ENCODE measurements around the gene ZNF423.

ZNF423 gene

DNA sequence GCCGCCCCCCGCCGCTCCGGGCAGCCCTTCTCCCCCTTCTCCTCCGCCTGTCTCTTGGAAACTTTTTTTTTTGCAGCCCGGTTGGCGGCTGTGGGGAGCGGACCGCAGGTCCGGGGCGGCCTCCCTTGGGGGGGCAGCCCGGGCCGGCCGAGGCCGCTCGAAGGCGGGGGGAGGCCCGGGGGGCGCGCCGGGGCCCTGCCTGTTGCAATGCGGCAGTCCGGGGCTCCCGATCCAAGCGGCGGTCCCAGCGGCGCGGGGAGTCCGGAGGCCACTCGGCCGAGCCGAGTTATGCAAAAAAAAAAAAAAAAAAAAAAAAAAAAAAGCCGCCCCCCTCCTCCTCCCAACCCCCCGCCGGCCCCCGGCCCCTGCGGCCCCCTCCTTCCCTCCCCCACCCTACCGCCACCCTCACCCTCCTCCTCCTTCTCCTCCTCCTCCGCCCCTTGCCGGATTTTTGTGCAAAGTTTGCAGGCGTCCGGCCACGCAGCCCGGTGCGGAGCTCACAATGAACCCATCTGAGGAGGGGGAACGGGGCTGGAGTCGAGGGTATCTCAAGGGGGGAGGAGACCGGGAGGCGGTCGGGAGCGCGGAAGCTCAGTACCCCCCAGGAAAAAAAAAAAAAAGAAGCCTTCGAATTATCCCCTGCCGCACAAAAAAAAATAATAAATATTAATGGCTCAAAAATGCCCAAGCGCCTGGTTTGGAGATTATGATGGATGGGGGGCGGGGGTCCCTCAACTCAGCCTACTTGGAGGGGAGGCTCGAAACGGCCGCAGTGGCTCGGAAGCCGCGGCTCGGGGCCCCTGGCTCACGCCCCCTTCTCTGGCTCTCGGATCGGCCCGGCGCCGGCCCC, at the start of gene ZNF423:
Gene ZNF423, minus strand, starts transcription at position 291 of the 850 bp plus-strand sequence. CDS start 338 bp downstream, outside the sequence.
- no peak for DNase-seq (ENCODE audit: extremely low read depth, low read depth)
- TF ChIP-seq, protein P1, sequence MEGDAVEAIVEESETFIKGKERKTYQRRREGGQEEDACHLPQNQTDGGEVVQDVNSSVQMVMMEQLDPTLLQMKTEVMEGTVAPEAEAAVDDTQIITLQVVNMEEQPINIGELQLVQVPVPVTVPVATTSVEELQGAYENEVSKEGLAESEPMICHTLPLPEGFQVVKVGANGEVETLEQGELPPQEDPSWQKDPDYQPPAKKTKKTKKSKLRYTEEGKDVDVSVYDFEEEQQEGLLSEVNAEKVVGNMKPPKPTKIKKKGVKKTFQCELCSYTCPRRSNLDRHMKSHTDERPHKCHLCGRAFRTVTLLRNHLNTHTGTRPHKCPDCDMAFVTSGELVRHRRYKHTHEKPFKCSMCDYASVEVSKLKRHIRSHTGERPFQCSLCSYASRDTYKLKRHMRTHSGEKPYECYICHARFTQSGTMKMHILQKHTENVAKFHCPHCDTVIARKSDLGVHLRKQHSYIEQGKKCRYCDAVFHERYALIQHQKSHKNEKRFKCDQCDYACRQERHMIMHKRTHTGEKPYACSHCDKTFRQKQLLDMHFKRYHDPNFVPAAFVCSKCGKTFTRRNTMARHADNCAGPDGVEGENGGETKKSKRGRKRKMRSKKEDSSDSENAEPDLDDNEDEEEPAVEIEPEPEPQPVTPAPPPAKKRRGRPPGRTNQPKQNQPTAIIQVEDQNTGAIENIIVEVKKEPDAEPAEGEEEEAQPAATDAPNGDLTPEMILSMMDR (IDR thresholded peaks at IDR 0.05; ENCODE audit: low read depth, low read length), result no peak

DNA sequence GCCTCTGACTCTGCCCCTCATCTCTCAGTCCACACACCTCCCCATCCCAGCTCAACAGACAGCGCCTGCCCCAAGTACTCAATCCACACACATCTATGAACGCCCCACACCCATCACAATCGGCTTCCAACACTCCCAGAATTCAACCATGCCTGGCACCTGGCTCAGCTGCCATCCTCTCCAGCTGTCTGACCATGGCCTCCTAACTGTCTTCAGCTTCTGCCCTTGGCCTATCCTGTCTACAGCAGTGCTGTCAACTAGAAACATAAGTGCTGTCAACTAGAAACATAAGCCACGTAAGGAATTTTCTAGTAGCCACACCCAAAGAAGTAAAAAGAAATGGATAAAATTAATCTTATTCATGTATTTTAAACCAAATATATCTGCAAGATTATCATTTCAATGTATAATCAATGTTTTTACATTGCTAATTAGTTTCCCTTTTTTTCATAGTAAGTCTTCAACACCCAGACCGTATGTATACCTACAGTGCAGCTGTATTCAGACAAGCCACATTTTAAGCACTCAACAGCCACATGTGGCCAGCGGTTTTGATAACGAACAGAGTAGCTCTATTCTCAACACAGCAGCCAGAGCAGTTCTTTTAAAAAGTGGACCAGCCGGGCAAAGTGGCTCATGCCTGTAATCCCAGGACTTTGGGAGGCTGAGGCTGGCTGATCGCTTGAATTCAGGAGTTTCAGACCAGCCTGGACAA, 48.6 kb upstream of the ZNF423 start:
- TF ChIP-seq, protein P1 (IDR thresholded peaks at IDR 0.05; ENCODE audit: low read depth, low read length), result no peak
- no peak for DNase-seq (ENCODE audit: extremely low read depth, low read depth)

DNA sequence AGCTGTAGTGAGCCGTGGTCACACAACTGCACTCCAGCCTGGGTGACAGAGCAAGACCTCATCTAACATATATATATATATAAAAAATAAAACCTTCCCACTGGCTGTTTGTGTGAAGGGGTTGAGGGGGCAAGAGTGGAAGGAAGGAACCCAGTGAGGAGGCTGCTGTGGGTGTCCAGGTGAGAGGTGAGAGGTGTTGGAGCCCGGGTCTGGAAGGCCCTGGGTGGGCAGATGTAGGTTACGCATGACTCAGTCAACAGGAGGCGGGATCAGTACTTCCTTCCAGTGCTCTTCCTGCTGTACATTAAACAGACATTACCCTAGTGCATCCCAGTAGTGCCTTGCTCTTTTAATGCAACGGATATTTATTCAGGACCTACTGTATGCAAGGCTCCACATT, 47.0 kb upstream of the ZNF423 start:
- DNase-seq (ENCODE audit: extremely low read depth, low read depth), result no peak
- TF ChIP-seq, protein P1 (IDR thresholded peaks at IDR 0.05; ENCODE audit: low read depth, low read length), result no peak

DNA sequence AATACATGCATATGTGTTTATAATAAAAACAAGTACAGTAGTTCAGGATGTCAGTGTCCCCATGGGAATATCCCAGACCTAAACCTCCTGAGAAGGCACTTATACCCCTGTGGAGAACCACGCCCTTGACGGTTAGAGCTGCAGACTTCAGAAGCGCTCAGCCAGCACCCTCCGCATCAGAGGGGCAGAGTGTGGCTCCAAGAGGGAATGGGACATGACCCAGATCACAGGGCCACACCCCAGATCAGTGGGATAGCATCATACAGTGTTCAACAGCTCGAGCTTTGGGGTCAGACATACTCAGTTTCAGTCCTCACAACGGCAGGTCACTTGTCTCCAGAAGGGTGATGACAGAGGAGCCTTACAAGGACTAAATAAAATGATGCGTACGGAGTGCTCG, 45.8 kb upstream of the ZNF423 start:
- TF ChIP-seq, protein P1 (IDR thresholded peaks at IDR 0.05; ENCODE audit: low read depth, low read length), result no peak
- no peak for DNase-seq (ENCODE audit: extremely low read depth, low read depth)

GRCh38 chr16:49900875-49901274, 45.0 kb upstream of the ZNF423 start:
- no peak for DNase-seq (ENCODE audit: extremely low read depth, low read depth)
- TF ChIP-seq, protein P1 (IDR thresholded peaks at IDR 0.05; ENCODE audit: low read depth, low read length), result no peak

GRCh38 chr16:49899991-49900695, 44.2 kb upstream of the ZNF423 start:
- TF ChIP-seq, protein P1 (IDR thresholded peaks at IDR 0.05; ENCODE audit: low read depth, low read length), result no peak
- no peak for DNase-seq (ENCODE audit: extremely low read depth, low read depth)

All from AG09319 (cell line).